ENCODE data around the gene RAPGEF6. TPM values are rescaled to one million over a fixed set of nuclear protein-coding genes. Genes with fewer than 3 reads are reported as not detected.

Gene RAPGEF6
- total and polyA plus RNA-seq, 9 of the 15 experiments (the other 6 are each of a cell fraction or from before 2014, with no cell fraction given): 2.7 to 23.4 (median 12.7) TPM

DNA sequence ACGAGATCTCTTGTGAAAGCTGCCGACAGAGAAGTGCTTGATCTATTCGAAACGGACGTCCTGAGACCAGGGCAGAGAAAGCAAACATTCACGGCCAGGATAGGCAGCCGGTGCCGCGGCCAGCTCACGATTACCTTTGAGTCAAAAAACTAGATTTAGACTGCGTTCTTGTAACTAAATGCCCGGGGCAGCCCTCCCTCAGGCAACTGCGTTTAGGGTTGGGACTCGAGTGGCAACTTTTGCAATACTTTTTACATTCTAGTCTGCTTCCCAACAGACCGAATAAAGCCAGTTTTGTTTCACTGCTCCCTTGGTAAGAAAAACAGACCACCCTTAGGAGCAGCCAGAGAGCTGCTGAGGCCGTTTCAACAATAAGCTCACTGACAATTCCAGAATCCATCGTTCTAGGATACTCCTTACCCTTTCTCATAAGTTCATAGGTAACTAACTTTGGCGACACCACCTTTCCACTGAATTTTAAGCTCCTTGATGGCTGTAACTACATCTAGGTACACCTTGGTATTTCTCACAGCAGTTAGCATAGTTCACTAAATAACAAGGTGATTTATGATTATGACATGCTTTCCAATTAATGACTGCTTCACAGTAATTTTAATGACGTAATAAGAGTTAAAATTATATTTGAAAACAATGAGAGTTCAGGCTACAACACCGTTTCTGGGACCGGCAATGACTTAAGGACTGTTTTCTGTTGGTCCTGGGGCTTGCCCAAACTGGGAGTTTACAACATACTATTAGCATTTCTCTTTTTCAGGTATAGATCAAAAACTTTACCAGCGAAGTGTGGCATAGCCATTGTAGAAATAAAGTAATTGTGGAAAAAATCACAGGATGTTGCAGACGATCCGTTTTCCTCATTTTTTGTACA, 899 bp upstream of the RAPGEF6 start (continued):
- TF ChIP-seq, protein P1, sequence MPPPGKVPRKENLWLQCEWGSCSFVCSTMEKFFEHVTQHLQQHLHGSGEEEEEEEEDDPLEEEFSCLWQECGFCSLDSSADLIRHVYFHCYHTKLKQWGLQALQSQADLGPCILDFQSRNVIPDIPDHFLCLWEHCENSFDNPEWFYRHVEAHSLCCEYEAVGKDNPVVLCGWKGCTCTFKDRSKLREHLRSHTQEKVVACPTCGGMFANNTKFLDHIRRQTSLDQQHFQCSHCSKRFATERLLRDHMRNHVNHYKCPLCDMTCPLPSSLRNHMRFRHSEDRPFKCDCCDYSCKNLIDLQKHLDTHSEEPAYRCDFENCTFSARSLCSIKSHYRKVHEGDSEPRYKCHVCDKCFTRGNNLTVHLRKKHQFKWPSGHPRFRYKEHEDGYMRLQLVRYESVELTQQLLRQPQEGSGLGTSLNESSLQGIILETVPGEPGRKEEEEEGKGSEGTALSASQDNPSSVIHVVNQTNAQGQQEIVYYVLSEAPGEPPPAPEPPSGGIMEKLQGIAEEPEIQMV (tag; conservative IDR thresholded peaks at IDR 0.05; ENCODE audit: low read depth): no peak
- TF ChIP-seq, protein P2, sequence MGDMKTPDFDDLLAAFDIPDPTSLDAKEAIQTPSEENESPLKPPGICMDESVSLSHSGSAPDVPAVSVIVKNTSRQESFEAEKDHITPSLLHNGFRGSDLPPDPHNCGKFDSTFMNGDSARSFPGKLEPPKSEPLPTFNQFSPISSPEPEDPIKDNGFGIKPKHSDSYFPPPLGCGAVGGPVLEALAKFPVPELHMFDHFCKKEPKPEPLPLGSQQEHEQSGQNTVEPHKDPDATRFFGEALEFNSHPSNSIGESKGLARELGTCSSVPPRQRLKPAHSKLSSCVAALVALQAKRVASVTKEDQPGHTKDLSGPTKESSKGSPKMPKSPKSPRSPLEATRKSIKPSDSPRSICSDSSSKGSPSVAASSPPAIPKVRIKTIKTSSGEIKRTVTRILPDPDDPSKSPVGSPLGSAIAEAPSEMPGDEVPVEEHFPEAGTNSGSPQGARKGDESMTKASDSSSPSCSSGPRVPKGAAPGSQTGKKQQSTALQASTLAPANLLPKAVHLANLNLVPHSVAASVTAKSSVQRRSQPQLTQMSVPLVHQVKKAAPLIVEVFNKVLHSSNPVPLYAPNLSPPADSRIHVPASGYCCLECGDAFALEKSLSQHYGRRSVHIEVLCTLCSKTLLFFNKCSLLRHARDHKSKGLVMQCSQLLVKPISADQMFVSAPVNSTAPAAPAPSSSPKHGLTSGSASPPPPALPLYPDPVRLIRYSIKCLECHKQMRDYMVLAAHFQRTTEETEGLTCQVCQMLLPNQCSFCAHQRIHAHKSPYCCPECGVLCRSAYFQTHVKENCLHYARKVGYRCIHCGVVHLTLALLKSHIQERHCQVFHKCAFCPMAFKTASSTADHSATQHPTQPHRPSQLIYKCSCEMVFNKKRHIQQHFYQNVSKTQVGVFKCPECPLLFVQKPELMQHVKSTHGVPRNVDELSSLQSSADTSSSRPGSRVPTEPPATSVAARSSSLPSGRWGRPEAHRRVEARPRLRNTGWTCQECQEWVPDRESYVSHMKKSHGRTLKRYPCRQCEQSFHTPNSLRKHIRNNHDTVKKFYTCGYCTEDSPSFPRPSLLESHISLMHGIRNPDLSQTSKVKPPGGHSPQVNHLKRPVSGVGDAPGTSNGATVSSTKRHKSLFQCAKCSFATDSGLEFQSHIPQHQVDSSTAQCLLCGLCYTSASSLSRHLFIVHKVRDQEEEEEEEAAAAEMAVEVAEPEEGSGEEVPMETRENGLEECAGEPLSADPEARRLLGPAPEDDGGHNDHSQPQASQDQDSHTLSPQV (IDR thresholded peaks at IDR 0.05): 0 out of 2 replicates have a peak, but pooled peaks have one; percentile 38
- TF ChIP-seq DACH1 (IDR thresholded peaks at IDR 0.05; ENCODE audit: partially characterized antibody): no peak
- no peak for TF ChIP-seq CCNT2 (IDR thresholded peaks at IDR 0.05; ENCODE audit: borderline replicate concordance, extremely low read depth, insufficient read length, low read depth, low read length)
- no peak for TF ChIP-seq NR1H2 (CRISPR knock-in tag; IDR thresholded peaks at IDR 0.05)
- TF ChIP-seq, protein P3, sequence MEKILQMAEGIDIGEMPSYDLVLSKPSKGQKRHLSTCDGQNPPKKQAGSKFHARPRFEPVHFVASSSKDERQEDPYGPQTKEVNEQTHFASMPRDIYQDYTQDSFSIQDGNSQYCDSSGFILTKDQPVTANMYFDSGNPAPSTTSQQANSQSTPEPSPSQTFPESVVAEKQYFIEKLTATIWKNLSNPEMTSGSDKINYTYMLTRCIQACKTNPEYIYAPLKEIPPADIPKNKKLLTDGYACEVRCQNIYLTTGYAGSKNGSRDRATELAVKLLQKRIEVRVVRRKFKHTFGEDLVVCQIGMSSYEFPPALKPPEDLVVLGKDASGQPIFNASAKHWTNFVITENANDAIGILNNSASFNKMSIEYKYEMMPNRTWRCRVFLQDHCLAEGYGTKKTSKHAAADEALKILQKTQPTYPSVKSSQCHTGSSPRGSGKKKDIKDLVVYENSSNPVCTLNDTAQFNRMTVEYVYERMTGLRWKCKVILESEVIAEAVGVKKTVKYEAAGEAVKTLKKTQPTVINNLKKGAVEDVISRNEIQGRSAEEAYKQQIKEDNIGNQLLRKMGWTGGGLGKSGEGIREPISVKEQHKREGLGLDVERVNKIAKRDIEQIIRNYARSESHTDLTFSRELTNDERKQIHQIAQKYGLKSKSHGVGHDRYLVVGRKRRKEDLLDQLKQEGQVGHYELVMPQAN (IDR thresholded peaks at IDR 0.05; ENCODE audit: borderline replicate concordance): 0 out of 2 replicates have a peak, but pooled peaks have one; percentile 31
- TF ChIP-seq, protein P4, sequence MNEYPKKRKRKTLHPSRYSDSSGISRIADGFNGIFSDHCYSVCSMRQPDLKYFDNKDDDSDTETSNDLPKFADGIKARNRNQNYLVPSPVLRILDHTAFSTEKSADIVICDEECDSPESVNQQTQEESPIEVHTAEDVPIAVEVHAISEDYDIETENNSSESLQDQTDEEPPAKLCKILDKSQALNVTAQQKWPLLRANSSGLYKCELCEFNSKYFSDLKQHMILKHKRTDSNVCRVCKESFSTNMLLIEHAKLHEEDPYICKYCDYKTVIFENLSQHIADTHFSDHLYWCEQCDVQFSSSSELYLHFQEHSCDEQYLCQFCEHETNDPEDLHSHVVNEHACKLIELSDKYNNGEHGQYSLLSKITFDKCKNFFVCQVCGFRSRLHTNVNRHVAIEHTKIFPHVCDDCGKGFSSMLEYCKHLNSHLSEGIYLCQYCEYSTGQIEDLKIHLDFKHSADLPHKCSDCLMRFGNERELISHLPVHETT (CRISPR knock-in tag; conservative IDR thresholded peaks at IDR 0.05 in 1 of 2, IDR thresholded peaks at IDR 0.05 in 1 of 2): peak in 1 of 2 experiments; percentile 16; a peak in 1 of 4 replicates
- TF ChIP-seq, protein P5, sequence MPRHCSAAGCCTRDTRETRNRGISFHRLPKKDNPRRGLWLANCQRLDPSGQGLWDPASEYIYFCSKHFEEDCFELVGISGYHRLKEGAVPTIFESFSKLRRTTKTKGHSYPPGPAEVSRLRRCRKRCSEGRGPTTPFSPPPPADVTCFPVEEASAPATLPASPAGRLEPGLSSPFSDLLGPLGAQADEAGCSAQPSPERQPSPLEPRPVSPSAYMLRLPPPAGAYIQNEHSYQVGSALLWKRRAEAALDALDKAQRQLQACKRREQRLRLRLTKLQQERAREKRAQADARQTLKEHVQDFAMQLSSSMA (CRISPR knock-in tag; IDR thresholded peaks at IDR 0.05): peak; percentile 83
- 0 out of 2 replicates have a peak, but pooled peaks have one; percentile 49 for TF ChIP-seq ZNF165 (CRISPR knock-in tag; IDR thresholded peaks at IDR 0.05; ENCODE audit: borderline replicate concordance)
- TF ChIP-seq, protein P6, sequence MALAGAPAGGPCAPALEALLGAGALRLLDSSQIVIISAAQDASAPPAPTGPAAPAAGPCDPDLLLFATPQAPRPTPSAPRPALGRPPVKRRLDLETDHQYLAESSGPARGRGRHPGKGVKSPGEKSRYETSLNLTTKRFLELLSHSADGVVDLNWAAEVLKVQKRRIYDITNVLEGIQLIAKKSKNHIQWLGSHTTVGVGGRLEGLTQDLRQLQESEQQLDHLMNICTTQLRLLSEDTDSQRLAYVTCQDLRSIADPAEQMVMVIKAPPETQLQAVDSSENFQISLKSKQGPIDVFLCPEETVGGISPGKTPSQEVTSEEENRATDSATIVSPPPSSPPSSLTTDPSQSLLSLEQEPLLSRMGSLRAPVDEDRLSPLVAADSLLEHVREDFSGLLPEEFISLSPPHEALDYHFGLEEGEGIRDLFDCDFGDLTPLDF (CRISPR knock-in tag; IDR thresholded peaks at IDR 0.05): peak; percentile 79
- TF ChIP-seq MTA3 (IDR thresholded peaks at IDR 0.05; ENCODE audit: borderline replicate concordance): 0 out of 2 replicates have a peak, but pooled peaks have one; percentile 19
- TF ChIP-seq HNRNPUL1 (IDR thresholded peaks at IDR 0.05; ENCODE audit: low read length): no peak
- TF ChIP-seq ZNF830 (CRISPR knock-in tag; IDR thresholded peaks at IDR 0.05): 0 out of 2 replicates have a peak, but pooled peaks have one; percentile 59

Data from K562 (cell line).